Right atrium auricular region (tissue), 2 donors: ENCODE data around the gene SAMD4A. TPM values are rescaled to one million over a fixed set of nuclear protein-coding genes. Genes with fewer than 3 reads are reported as not detected.

Experiments used
- DNase-seq: peaks from one replicate; pipeline ENCODE4 v3.0.0-alpha.2; 2019; ENCODE audit warnings: low spot score
- H3K27ac ChIP-seq, 2 donors: fragments of 200-600 bp; sonication (generic); 1 replicate in 1 of 2; 2 replicates in 1 of 2; pipeline ENCODE4 v1.5.1; 2016 to 2019
- H3K27me3 ChIP-seq, 2 donors: fragments of 200-600 bp; sonication (generic); one replicate each; pipeline versions ENCODE4 v1.5.1 to v1.6.0; 2017 to 2019
- H3K36me3 ChIP-seq: fragments of 200-600 bp; sonication (generic); one replicate; pipeline ENCODE4 v1.5.1; 2016
- H3K4me1 ChIP-seq, 2 donors: fragments of 200-600 bp; sonication (generic); one replicate each; pipeline versions ENCODE4 v1.5.1 to v1.6.0; 2017 to 2019
- H3K4me3 ChIP-seq, 2 donors: fragments of 200-600 bp; sonication (generic); 1 replicate in 1 of 2; 2 replicates in 1 of 2; pipeline ENCODE4 v1.5.1; 2017 to 2019; ENCODE audit warnings: mild to moderate bottlenecking in 1 of 2, moderate library complexity in 1 of 2
- H3K9me3 ChIP-seq, 2 donors: fragments of 200-600 bp; sonication (generic); one replicate each; pipeline ENCODE4 v1.5.1; 2019
- total RNA-seq, 2 donors: library from RNA; depleted of rRNA; stranded (reverse); fragments of >200 nt; gene quantifications; one replicate each; pipeline ENCODE4 v1.1.0, GENCODE V29; 2016
- TF ChIP-seq, protein P1 (sequence below), 2 donors: fragments of 200-600 bp; sonication (generic); IDR thresholded peaks; one replicate each; pipeline ENCODE4 v1.5.1; 2019; ENCODE audit warnings: antibody characterized with exemption in 2 of 2

The SAMD4A gene
- total RNA-seq, 2 donors from 2014 or later = 74.5 to 102 TPM

GRCh38 chr14:54775486-54776140 lies 208.7 kb downstream of the SAMD4A start:
- Histone ChIP-seq H3K4me3 (no peak overlapping the region), H3K36me3 (peaks cover 47% of the 10 kb centered on the region)
- TF ChIP-seq, protein P1, sequence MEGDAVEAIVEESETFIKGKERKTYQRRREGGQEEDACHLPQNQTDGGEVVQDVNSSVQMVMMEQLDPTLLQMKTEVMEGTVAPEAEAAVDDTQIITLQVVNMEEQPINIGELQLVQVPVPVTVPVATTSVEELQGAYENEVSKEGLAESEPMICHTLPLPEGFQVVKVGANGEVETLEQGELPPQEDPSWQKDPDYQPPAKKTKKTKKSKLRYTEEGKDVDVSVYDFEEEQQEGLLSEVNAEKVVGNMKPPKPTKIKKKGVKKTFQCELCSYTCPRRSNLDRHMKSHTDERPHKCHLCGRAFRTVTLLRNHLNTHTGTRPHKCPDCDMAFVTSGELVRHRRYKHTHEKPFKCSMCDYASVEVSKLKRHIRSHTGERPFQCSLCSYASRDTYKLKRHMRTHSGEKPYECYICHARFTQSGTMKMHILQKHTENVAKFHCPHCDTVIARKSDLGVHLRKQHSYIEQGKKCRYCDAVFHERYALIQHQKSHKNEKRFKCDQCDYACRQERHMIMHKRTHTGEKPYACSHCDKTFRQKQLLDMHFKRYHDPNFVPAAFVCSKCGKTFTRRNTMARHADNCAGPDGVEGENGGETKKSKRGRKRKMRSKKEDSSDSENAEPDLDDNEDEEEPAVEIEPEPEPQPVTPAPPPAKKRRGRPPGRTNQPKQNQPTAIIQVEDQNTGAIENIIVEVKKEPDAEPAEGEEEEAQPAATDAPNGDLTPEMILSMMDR (IDR thresholded peaks at IDR 0.05) = no peak

DNA sequence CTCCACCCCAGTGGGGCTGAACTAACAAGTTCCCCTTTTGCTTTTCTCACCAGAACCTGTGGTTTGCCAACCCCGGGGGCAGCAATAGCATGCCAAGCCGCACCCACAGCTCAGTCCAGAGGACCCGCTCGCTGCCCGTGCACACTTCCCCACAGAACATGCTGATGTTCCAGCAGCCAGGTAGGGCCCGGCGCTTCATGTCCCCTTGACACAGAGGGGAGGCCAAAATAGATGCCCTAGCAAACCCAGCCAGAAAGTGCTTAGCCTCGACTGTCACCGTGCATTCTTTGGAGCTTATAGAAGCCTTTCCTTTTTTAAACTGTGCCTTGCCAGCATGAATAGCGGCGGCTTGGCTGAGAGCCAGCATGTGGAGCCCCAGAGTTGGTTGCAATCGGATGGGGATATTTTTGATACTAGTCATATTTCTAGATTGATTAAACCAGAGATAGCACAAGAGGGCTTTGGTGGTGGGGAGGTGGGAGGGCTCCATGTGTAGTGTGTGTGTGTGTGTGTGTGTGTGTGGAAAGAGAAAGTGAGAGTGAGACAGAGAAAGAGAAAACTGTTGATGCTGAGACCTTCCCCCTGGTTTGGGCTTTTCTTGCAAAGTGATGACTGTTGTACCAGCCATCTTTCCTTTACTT lies 209.6 kb downstream of the SAMD4A start:
- TF ChIP-seq, protein P1 (IDR thresholded peaks at IDR 0.05) = no peak
- Histone ChIP-seq H3K4me1 (peaks cover 0 to 71% of the 10 kb centered on the region in 2 donors), H3K4me3 (no peak overlapping the region), H3K27ac (peak overlapping the region; percentile 84 to 97), H3K9me3 (no peaks in the 10 kb centered on the region), H3K27me3 (no peaks in the 10 kb centered on the region), H3K36me3 (peaks cover 56% of the 10 kb centered on the region)
- DNase-seq = no peak

More at GRCh38 chr14:54775486-54776140, 208.7 kb downstream of the SAMD4A start:
- no peak for DNase-seq
- Histone ChIP-seq H3K4me1 (peaks cover 0 to 79% of the 10 kb centered on the region in 2 donors), H3K9me3 (no peaks in the 10 kb centered on the region), H3K27me3 (no peaks in the 10 kb centered on the region), H3K27ac (peak overlapping the region; percentile 84 to 97)

GRCh38 chr14:54777395-54777794 lies 210.5 kb downstream of the SAMD4A start:
- peak overlapping the region; percentile 84 to 97 for H3K27ac ChIP-seq
- H3K4me1 ChIP-seq = peaks cover 0 to 62% of the 10 kb centered on the region in 2 donors
- no peaks in the 10 kb centered on the region for H3K9me3 ChIP-seq
- H3K36me3 ChIP-seq = peaks cover 62% of the 10 kb centered on the region
- DNase-seq = no peak
- no peaks in the 10 kb centered on the region for H3K27me3 ChIP-seq
- no peak overlapping the region for H3K4me3 ChIP-seq
- TF ChIP-seq, protein P1 (IDR thresholded peaks at IDR 0.05) = no peak

GRCh38 chr14:54778618-54779345 lies 211.9 kb downstream of the SAMD4A start:
- Histone ChIP-seq H3K27ac (peak overlapping the region; percentile 84 to 97), H3K27me3 (no peaks in the 10 kb centered on the region), H3K4me3 (no peak overlapping the region), H3K9me3 (no peaks in the 10 kb centered on the region), H3K4me1 (peaks cover 5 to 58% of the 10 kb centered on the region in 2 donors), H3K36me3 (peaks cover 74% of the 10 kb centered on the region)
- DNase-seq = no peak
- TF ChIP-seq, protein P1 (IDR thresholded peaks at IDR 0.05) = no peak

DNA sequence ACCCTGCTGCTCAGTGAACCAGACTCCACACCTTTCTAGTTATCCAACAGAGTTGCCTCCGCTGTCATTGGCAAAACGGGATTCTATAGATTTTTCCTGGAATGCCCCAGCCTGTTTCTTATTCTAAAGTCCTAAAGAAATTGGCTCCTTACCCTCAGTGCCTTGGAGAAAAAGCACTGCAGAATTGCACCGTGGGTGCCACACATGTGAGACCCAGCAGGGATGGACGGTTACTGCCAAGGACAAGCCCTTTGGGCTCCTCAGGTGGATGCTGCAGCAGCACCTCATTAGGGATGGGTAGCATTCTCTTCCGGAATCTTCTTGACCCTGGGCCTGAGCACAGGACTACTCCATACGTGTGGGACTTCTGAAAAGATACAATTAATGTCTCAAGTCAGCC lies 214.2 kb downstream of the SAMD4A start:
- no peak overlapping the region for H3K4me3 ChIP-seq
- no peak for DNase-seq
- H3K27ac ChIP-seq = peak overlapping the region in 1 of 2 donors; percentile 37
- TF ChIP-seq, protein P1 (IDR thresholded peaks at IDR 0.05) = no peak
- no peaks in the 10 kb centered on the region for H3K27me3 ChIP-seq
- H3K9me3 ChIP-seq = no peaks in the 10 kb centered on the region
- H3K36me3 ChIP-seq = peaks cover 75% of the 10 kb centered on the region
- H3K4me1 ChIP-seq = peaks cover 5 to 51% of the 10 kb centered on the region in 2 donors
